ENCODE data around the gene LAMA2. TPM values are rescaled to one million over a fixed set of nuclear protein-coding genes. Genes with fewer than 3 reads are reported as not detected.

Gene LAMA2
- total and polyA plus RNA-seq, 2 donors from 2014 or later: 2.2 to 20.8 TPM

GRCh38 chr6:129287231-129288177 is 404.6 kb downstream of the LAMA2 start:
- FAIRE-seq (no peak), DNase-seq (no peak)
- Histone ChIP-seq H3K4me1 (ENCODE audit: control insufficient read depth in 2 of 3, insufficient read depth in 2 of 3, low read depth in 1 of 3, low read length in 3 of 3) (no peaks in the 10 kb centered on the region), H3K36me3 (ENCODE audit: control insufficient read depth in 2 of 3, insufficient read depth in 3 of 3, low read length in 3 of 3) (no peaks in the 10 kb centered on the region), H3K9ac (ENCODE audit: low read length in 3 of 3) (no peak overlapping the region), H3K27ac (ENCODE audit: low read depth in 2 of 2, low read length in 2 of 2) (no peak overlapping the region), H3K9me3 (ENCODE audit: control insufficient read depth in 2 of 3, insufficient read depth in 1 of 3, low read length in 3 of 3) (no peaks in the 10 kb centered on the region), H3K27me3 (ENCODE audit: control insufficient read depth, insufficient read depth, low read length) (no peaks in the 10 kb centered on the region), H3K4me3 (ENCODE audit: low read length in 3 of 3) (no peak overlapping the region)
- TF ChIP-seq CTCF (IDR thresholded peaks at IDR 0.05; ENCODE audit: borderline replicate concordance, extremely low read depth, insufficient read depth): no peak
- intact Hi-C loops (cut with DNase I): no loop called here

GRCh38 chr6:129289442-129289841 is 406.5 kb downstream of the LAMA2 start:
- FAIRE-seq (peak; percentile 66), DNase-seq (no peak)
- H3K27ac ChIP-seq (ENCODE audit: low read depth in 2 of 2, low read length in 2 of 2): no peak overlapping the region
- no peaks in the 10 kb centered on the region for H3K4me1 ChIP-seq (ENCODE audit: control insufficient read depth in 2 of 3, insufficient read depth in 2 of 3, low read depth in 1 of 3, low read length in 3 of 3)
- H3K9ac ChIP-seq (ENCODE audit: low read length in 3 of 3): no peak overlapping the region
- intact Hi-C loops (cut with DNase I): no loop called here
- no peaks in the 10 kb centered on the region for H3K27me3 ChIP-seq (ENCODE audit: control insufficient read depth, insufficient read depth, low read length)
- no peak for TF ChIP-seq CTCF (IDR thresholded peaks at IDR 0.05; ENCODE audit: borderline replicate concordance, extremely low read depth, insufficient read depth)
- H3K4me3 ChIP-seq (ENCODE audit: low read length in 3 of 3): no peak overlapping the region
- no peaks in the 10 kb centered on the region for H3K9me3 ChIP-seq (ENCODE audit: control insufficient read depth in 2 of 3, insufficient read depth in 1 of 3, low read length in 3 of 3)
- no peaks in the 10 kb centered on the region for H3K36me3 ChIP-seq (ENCODE audit: control insufficient read depth in 2 of 3, insufficient read depth in 3 of 3, low read length in 3 of 3)

- intact Hi-C loops (cut with DNase I): no loop called here
- FAIRE-seq (no peak), DNase-seq (peak in 1 of 5 donors; percentile 62)
- Histone ChIP-seq H3K4me1 (ENCODE audit: control insufficient read depth in 2 of 3, insufficient read depth in 2 of 3, low read depth in 1 of 3, low read length in 3 of 3) (no peaks in the 10 kb centered on the region), H3K9ac (ENCODE audit: low read length in 3 of 3) (no peak overlapping the region), H3K9me3 (ENCODE audit: control insufficient read depth in 2 of 3, insufficient read depth in 1 of 3, low read length in 3 of 3) (no peaks in the 10 kb centered on the region), H3K4me3 (ENCODE audit: low read length in 3 of 3) (no peak overlapping the region), H3K27me3 (ENCODE audit: control insufficient read depth, insufficient read depth, low read length) (no peaks in the 10 kb centered on the region), H3K27ac (ENCODE audit: low read depth in 2 of 2, low read length in 2 of 2) (no peak overlapping the region), H3K36me3 (ENCODE audit: control insufficient read depth in 2 of 3, insufficient read depth in 3 of 3, low read length in 3 of 3) (no peaks in the 10 kb centered on the region)
- no peak for TF ChIP-seq CTCF (IDR thresholded peaks at IDR 0.05; ENCODE audit: borderline replicate concordance, extremely low read depth, insufficient read depth)
Observed at GRCh38 chr6:129292836-129293235, 409.9 kb downstream of the LAMA2 start.

Data from kidney (tissue), 14 donors.